HG02840 (cell line): Measurements from ENCODE around the gene MUSTN1.

Experiments used
- ATAC-seq: cut with Tn5 transposase; IDR thresholded peaks from one replicate; pipeline ENCODE4 v1.9.1; 2021; ENCODE audit warnings: mild to moderate bottlenecking, moderate library complexity, moderate number of reproducible peaks; ENCODE audit not compliant: unreplicated experiment, low FRiP score

Gene MUSTN1

DNA sequence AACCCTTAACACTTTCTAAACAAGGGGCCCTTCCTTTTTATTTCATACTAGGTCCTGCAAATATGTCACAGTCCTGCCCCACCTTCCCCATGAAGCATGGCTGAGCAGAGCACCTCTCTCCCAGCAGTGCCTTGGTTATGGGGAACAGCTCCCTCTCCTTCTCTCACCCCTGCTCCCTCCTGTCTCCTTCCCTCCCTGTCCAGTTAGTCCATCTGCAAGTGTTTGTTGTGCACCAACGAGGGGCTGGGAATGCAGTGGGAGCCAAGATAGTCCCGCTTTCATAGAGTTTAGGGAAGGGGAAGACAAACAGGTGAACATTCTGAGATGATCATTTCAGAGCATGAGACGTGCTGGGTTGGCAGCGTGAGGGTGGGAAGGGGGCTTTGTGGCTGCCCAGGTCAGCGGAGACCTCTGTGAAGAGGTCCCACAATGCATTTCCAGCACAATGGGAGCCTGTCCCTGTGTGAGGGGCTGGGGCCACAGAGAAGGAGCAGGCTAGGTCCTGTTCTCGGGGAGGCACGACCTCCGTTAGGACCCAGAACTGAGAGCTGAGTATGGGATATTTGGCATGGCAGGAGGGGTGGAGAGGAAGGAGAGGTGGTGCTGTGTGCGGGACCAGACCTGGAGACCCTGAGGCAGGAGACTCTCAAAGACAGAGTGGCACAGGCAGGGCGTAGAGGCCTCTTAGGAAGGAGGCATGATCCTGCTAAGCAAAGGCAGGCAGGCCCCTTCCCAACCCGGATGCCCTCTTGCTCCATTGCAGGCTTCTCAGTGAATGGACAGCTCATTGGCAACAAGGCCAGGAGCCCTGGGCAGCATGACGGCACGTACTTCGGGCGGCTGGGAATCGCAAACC lies 45.7 kb downstream of the MUSTN1 start:
- ATAC-seq: no peak

DNA sequence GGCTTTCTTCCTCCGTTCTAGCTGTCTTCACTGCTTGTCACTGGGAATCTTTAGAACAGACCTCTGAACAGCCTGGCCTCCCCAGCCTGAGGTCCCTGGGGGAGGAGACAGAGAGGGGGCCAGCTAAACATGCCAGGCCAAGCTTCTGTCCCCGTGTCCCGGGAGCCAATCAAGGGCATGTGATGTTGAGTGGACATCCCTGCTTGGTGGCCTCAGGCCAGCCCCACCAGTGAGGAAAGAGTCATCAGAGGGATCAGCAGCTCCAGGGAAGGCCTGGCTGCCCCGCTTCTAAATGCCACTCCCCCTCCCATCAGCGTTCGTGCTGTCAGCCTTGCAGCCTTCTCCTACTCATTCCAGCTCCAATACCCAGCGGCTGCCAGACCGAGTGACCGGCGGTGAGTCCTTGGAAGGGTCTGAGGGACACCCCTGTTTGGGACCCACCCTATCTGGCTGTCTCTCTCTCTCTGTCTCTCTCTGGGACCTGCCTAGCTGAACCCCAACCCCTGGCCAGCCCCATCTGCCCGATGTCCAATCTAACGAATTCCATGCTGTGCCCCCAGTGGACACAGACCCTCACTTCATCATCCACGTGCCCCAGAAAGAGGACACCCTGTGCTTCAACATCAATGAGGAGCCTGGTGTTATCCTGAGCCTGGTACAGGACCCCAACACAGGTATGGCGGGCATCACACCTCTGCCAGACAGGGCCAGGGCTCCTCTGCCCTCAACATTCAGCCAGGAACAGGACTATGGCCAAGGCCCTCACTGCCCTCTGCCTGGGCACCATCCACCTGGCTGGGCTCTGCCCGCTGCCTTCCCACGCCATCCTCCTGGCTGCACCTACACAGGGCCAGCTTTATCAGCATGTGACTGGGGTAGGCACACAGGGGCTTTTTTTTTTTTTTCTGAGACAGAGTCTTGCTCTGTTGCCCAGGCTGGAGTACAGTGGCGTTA lies 46.9 kb downstream of the MUSTN1 start:
- ATAC-seq: no peak

DNA sequence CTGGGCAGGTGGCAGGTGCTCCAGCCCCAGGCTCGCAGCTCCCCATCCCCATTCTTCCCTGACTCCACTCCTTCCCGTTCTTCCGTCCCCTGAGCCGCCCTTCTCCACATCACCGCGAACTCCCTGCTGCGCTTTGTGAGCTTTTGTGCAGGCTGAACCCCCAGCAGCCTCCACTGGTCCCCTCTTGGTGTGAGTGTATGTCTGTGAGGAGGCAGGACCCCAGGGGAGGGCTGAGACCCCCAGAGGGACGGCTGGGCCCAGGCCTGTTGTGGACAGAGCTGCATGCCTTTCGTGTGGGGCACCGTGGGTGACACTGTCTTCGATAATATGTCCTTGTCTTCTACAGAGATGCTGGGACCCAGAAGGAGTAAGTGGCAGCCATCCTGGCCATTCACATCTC lies 47.6 kb downstream of the MUSTN1 start:
- ATAC-seq: no peak

DNA sequence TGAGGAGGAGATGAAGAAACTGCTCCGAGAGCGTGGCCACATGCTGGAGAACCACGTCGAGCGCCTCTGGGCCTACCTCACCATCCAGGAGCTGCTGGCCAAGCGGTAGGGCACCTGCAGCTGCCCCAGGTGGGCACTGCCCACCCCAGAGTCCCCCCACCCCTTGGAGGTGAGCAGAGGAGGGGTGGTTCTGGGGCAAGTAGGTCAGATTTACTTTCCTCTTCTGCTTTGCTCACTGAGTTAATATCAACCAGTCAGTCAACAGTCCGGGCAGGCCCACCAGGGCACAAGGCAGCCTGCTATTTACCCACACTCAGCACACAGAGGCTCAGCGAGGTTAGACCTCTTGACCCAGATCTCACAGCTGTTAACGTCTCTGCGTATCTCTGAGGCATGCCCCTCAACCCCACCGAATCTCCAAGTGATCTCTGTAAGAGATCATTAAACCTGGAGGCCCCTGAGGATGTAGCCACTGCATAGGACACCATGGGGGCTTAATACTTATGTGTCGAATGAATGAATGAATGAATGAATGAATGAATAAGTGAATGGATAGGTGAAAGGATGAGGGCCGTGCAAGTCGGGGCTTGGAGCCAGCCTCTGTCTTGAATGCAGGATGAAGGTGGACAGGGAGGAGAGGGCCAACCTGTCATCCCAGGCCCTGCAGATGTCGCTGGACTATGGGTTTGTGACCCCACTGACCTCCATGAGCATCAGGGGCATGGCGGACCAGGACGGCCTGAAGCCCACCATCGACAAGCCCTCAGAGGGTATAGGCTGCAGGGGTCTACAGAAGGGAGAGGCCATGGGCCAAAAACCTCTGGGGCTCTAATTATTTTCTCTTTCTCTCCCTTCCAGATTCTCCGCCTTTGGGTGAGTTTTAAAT lies 48.2 kb downstream of the MUSTN1 start:
- ATAC-seq: no peak

DNA sequence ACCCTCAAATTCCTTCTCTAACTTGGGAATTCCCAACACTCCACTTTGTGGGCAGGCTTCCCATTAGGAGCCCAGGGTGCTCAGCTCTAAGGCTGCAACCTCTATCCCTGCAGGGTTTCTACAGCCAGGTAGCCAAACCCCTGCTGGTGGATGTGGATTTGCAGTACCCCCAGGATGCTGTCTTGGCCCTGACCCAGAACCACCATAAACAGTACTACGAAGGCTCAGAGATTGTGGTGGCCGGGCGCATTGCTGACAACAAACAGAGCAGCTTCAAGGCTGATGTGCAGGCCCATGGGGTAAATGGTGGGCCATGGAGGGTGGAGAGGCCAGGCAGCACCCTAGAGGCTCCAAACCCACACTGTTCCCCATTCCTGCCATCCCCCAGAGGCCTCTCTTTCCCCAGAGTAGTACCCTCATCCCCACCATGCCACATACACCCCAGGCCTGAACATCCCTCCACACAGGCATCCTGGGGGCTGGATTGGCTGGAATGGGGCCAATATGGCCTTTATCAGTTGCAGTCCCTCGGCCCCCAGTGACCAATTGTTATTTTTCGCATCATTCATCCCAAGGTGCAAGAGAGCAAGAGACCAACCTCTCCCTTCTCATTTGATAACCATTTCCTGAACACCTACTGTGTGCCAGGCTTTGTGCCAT lies 49.8 kb downstream of the MUSTN1 start:
- ATAC-seq: no peak

DNA sequence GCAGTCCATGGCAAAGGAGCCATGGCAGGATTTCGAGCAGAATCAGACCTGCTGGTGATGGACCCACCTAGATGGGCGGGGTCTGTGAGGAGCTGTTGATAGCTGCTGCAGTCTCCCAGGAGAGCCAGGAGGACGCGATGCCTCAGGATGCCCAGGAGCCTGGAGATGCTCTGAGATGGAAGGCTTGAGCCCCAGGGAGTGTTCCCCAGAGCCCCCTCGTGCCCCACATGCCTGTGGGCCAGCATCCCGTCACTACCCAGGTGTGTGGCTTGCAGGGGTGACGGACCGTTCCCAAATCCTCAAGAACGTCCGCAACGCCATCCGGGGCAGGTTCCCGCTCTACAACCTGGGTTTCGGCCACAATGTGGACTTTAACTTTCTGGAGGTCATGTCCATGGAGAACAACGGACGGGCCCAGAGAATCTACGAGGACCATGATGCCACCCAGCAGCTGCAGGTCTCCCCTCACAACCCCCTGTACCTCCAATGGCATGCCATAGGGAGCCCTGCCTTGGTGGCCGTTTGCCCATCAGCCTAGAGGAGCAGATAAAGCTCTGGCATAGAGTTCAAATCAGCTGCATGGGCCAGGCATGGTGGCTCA lies 50.7 kb downstream of the MUSTN1 start:
- no peak for ATAC-seq

DNA sequence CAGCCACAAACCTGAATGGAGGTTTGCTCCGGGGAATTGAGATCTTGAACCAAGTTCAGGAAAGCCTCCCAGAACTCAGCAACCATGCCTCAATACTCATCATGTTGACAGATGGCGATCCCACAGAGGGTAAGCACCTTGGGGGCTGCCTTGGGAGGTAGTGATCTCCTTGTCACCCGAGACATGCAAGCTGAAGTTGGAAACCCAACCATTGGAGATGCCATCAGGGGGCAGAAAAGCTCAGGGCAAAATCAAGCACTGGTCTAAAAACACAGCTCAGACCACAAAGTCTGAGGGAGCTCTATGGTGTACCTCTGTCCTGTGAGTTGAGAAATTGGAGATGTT lies 51.6 kb downstream of the MUSTN1 start:
- no peak for ATAC-seq
